KMS-11 (cell line): Measurements from ENCODE around the gene AANAT.
A peak's percentile ranks its signal among the peaks of the same experiment; 100 is the strongest.

ENCODE experiments used
- H2AFZ ChIP-seq: fragments of 200-600 bp; sonication (generic); 2 replicates; pipeline ENCODE4 v1.6.1; 2016; ENCODE audit warnings: antibody characterized with exemption, mixed run types, low read depth
- H3K27ac ChIP-seq: fragments of 200-600 bp; sonication (generic); 2 replicates; pipeline ENCODE4 v1.6.1; 2016; ENCODE audit warnings: mild to moderate bottlenecking, mixed run types
- H3K27me3 ChIP-seq: fragments of 200-600 bp; sonication (generic); 2 replicates; pipeline ENCODE4 v1.6.1; 2017; ENCODE audit warnings: mild to moderate bottlenecking, low read depth, mixed run types, moderate library complexity; ENCODE audit not compliant: insufficient read depth
- H3K36me3 ChIP-seq: fragments of 200-600 bp; sonication (generic); 2 replicates; pipeline ENCODE4 v1.6.1; 2017; ENCODE audit warnings: mild to moderate bottlenecking, mixed run types; ENCODE audit not compliant: insufficient read depth
- H3K4me1 ChIP-seq: fragments of 200-600 bp; sonication (generic); 2 replicates; pipeline ENCODE4 v1.6.1; 2016; ENCODE audit warnings: mild to moderate bottlenecking, low read depth, mixed run types; ENCODE audit not compliant: poor library complexity, severe bottlenecking
- H3K4me2 ChIP-seq: fragments of 200-600 bp; sonication (generic); 2 replicates; pipeline ENCODE4 v1.7.0; 2016; ENCODE audit warnings: mild to moderate bottlenecking, mixed run types
- H3K4me3 ChIP-seq: fragments of 200-600 bp; sonication (generic); IDR thresholded peaks from 2 replicates; pipeline ENCODE4 v1.6.1; 2017; ENCODE audit warnings: low read depth, low read length, mixed read lengths; ENCODE audit not compliant: insufficient read depth
- H3K79me2 ChIP-seq: fragments of 200-600 bp; sonication (generic); 2 replicates; pipeline ENCODE4 v1.6.1; 2016; ENCODE audit warnings: low read depth, mixed run types; ENCODE audit not compliant: insufficient read depth
- H3K9ac ChIP-seq: fragments of 200-600 bp; sonication (generic); 2 replicates; pipeline ENCODE4 v1.6.1; 2016; ENCODE audit warnings: mild to moderate bottlenecking, mixed run types
- H4K20me1 ChIP-seq: fragments of 200-600 bp; sonication (generic); 2 replicates; pipeline ENCODE4 v1.6.1; 2016; ENCODE audit warnings: mild to moderate bottlenecking, mixed run types; ENCODE audit not compliant: insufficient read depth
- CTCF ChIP-seq: fragments of 200-600 bp; sonication (generic); conservative IDR thresholded peaks from 2 replicates; pipeline ENCODE4 v1.6.1; 2017; ENCODE audit warnings: low read depth, mild to moderate bottlenecking, antibody characterized with exemption, low read length, moderate library complexity, mixed read lengths

The AANAT gene

DNA sequence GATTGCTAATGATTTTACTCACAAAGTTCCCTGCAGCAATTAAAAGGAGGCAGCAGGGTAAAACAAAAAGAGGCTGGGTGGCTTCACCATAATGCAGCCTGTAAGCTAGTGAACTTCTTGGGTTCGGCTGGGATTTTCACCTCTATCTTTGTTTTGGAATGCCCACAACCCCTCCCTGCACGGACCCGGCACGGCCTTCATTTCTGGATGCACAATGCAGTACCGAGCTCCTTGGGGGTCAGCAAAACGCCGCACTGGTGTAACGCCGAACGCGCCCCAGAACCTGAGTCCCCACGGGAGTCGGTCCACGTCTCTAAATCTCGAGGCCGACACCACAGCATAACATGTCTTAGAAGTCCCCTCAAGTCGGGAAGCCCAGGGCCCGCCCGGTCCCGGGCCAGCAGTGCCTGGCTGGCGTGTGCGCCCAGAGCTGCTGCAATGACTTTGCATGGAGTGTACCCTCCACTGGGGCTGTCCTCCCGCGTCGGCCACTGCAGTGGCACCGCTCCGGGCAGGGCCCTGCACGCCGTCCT lies 15.2 kb upstream of the AANAT start:
- Histone ChIP-seq H3K4me3 (peak overlapping the region; percentile 51), H3K4me2 (peak overlapping the region; percentile 97), H3K27ac (no peak overlapping the region; the same call in 1 of the 2 replicates), H3K9ac (peak overlapping the region; percentile 90; the same call in 1 of the 2 replicates), H3K27me3 (no peaks in the 10 kb centered on the region), H2AFZ (peak overlapping the region; percentile 89; the same call in 1 of the 2 replicates), H3K36me3 (no peaks in the 10 kb centered on the region), H4K20me1 (peaks cover 19% of the 10 kb centered on the region), H3K4me1 (peaks cover 30% of the 10 kb centered on the region), H3K79me2 (peaks cover 54% of the 10 kb centered on the region)
- no peak for TF ChIP-seq CTCF

GRCh38 chr17:76452660-76453430 lies 14.6 kb upstream of the AANAT start, which contains the start of gene UBE2O:
Gene UBE2O, minus strand, starts transcription at chr17:76453152. Its CDS starts 11 bp downstream, at chr17:76453141.
- H3K27me3 ChIP-seq: no peaks in the 10 kb centered on the region
- H3K36me3 ChIP-seq: no peaks in the 10 kb centered on the region
- peaks cover 24% of the 10 kb centered on the region for H3K4me1 ChIP-seq
- H3K9ac ChIP-seq: peak within 1 kb of the TSS; percentile 90
- peaks cover 18% of the 10 kb centered on the region for H4K20me1 ChIP-seq
- peak within 1 kb of the TSS; percentile 51 for H3K4me3 ChIP-seq
- TF ChIP-seq CTCF: peak; percentile 71
- peak within 1 kb of the TSS; percentile 45 for H3K27ac ChIP-seq
- H2AFZ ChIP-seq: peak within 1 kb of the TSS; percentile 89; the same call in 1 of the 2 replicates
- H3K79me2 ChIP-seq: peaks cover 48% of the 10 kb centered on the region
- H3K4me2 ChIP-seq: peak within 1 kb of the TSS; percentile 97

DNA sequence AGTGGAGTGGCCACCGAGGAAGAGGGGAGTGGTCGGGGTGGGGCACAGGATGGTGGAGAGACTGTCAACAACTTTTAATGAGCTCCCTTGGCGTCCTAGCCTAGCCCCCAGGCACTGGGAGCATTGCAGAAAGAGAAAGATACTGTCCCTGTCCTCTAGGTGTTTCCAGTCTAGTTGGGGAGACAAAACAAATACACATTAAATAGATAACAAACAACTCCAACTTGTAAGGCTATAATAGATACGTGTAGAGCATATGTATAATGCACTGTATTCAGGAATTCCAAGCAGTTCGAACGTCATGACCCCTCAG lies 14.0 kb upstream of the AANAT start:
- 0 out of 2 replicates have a peak overlapping the region, but pooled peaks have one; percentile 1 for H3K4me2 ChIP-seq
- peak overlapping the region; percentile 89; the same call in 1 of the 2 replicates for H2AFZ ChIP-seq

More for the DNA sequence above, 14.0 kb upstream of the AANAT start:
- H4K20me1 ChIP-seq: peaks cover 13% of the 10 kb centered on the region
- no peaks in the 10 kb centered on the region for H3K36me3 ChIP-seq
- H3K27ac ChIP-seq: no peak overlapping the region
- H3K9ac ChIP-seq: no peak overlapping the region; the same call in 1 of the 2 replicates
- no peak for TF ChIP-seq CTCF
- no peak overlapping the region for H3K4me3 ChIP-seq
- peaks cover 18% of the 10 kb centered on the region for H3K4me1 ChIP-seq
- H3K79me2 ChIP-seq: peaks cover 42% of the 10 kb centered on the region
- no peaks in the 10 kb centered on the region for H3K27me3 ChIP-seq
